HG03457 (cell line): ENCODE measurements around the gene WDR93.

Experiments
- ATAC-seq: cut with Tn5 transposase; IDR thresholded peaks from one replicate; pipeline ENCODE4 v1.9.1; 2021; ENCODE audit warnings: moderate number of reproducible peaks; ENCODE audit not compliant: unreplicated experiment

Gene WDR93

GRCh38 chr15:89690276-89691218 is at the start of gene WDR93, which contains the start of gene PEX11A:
Gene WDR93 (plus strand): TSS chr15:89690811. CDS start chr15:89701747, 10,936 bp downstream.
Gene PEX11A (minus strand): TSS chr15:89690754. CDS start chr15:89690632, 122 bp downstream.
- peak; percentile 73 for ATAC-seq

- no peak for ATAC-seq
Observed at GRCh38 chr15:89641053-89641452, 49.6 kb upstream of the WDR93 start.

- ATAC-seq, result no peak
Observed at GRCh38 chr15:89642106-89642505, 48.5 kb upstream of the WDR93 start.

- ATAC-seq, result no peak
Observed at GRCh38 chr15:89645680-89646079, 44.9 kb upstream of the WDR93 start.

GRCh38 chr15:89646416-89647141 is 44.0 kb upstream of the WDR93 start:
- ATAC-seq, result no peak

GRCh38 chr15:89647191-89647851 is 43.3 kb upstream of the WDR93 start:
- ATAC-seq, result no peak

GRCh38 chr15:89648106-89649012 is 42.3 kb upstream of the WDR93 start:
- ATAC-seq, result no peak

- no peak for ATAC-seq
Observed at GRCh38 chr15:89649013-89649625, 41.5 kb upstream of the WDR93 start.

- no peak for ATAC-seq
Observed at GRCh38 chr15:89649716-89650115, 40.9 kb upstream of the WDR93 start.

- ATAC-seq, result no peak
Observed at GRCh38 chr15:89652131-89652530, 38.5 kb upstream of the WDR93 start.

GRCh38 chr15:89652666-89653065 is 37.9 kb upstream of the WDR93 start:
- no peak for ATAC-seq

- ATAC-seq, result no peak
Observed at GRCh38 chr15:89653578-89653977, 37.0 kb upstream of the WDR93 start.

- no peak for ATAC-seq
Observed at GRCh38 chr15:89654301-89654761, 36.3 kb upstream of the WDR93 start.

GRCh38 chr15:89654847-89655805 is 35.5 kb upstream of the WDR93 start, which contains the start of gene KIF7:
Gene KIF7 (minus strand): TSS chr15:89655467. CDS start chr15:89652930, 2,537 bp downstream.
- no peak for ATAC-seq

- no peak for ATAC-seq
Observed at GRCh38 chr15:89656116-89656815, 34.3 kb upstream of the WDR93 start.

GRCh38 chr15:89657686-89658200 is 32.9 kb upstream of the WDR93 start:
- no peak for ATAC-seq

- no peak for ATAC-seq
Observed at GRCh38 chr15:89659295-89659694, 31.3 kb upstream of the WDR93 start.

GRCh38 chr15:89660556-89660955 is 30.1 kb upstream of the WDR93 start:
- no peak for ATAC-seq
